Measurements from ENCODE around the gene TBRG4.
A peak's percentile ranks its signal among the peaks of the same experiment; 100 is the strongest.
"Not testable (repeated sequence)": the region's sequence is repeated elsewhere in the genome, so short reads cannot be mapped to it uniquely, and the experiment has no call there.

The TBRG4 gene

GRCh38 chr7:45111298-45112223 is at the start of gene TBRG4:
Gene TBRG4 (minus strand): TSS chr7:45111697. CDS start chr7:45109237, 2,460 bp downstream.
- peak; percentile 68 for DNase-seq (ENCODE audit: low read depth)

- no peak for DNase-seq (ENCODE audit: low read depth)
Observed at GRCh38 chr7:45161138-45161537, 49.6 kb upstream of the TBRG4 start.

DNA sequence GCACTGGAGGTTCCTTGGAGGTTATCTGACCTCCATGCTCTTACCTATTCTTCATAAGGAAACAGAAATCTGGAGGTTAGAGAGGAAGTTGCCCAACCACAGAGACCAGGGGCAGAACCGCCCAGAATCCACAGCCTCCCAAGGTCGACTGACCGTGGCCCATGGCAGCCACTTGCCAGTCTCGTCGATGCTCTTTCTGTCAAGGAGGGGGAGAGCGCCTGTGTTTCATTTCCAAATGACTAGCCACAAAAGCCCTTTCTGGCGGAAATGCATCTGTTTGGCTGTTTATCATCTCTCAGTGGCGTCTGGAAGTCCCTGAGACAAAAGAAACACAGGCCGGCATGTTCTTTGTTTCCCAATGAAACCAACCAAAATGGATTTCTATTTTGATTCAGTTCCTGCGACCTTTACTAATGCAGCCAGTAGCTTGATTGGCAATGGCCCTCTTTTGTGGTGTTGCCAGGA is 49.0 kb upstream of the TBRG4 start:
- DNase-seq (ENCODE audit: low read depth): no peak

- no peak for DNase-seq (ENCODE audit: low read depth)
Observed at GRCh38 chr7:45159296-45159695, 47.8 kb upstream of the TBRG4 start.

DNA sequence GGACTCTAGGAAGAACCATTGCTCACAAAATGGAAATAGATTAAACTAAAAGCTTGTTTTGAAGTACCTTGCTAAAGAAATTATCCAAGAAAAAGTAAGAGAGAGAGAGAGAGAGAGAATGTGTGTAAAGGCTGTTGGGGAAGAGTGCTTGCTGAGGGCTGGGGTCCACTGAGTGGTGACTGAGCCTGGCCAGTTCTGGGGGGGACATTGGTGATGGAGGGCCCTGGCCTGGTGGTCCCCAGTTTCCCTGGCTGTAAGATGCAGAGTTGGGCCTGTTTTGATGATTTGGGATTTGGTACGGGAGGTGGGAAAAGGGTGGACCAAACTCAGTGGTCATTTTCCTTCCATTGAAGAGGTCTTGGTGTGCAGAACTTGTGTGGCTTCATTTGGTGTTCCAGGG is 47.0 kb upstream of the TBRG4 start:
- no peak for DNase-seq (ENCODE audit: low read depth)

- no peak for DNase-seq (ENCODE audit: low read depth)
Observed at GRCh38 chr7:45157653-45158401, 46.3 kb upstream of the TBRG4 start, which contains the start of gene RAMP3. Gene RAMP3 (plus strand): TSS chr7:45157791. CDS start chr7:45157829, 38 bp downstream.

GRCh38 chr7:45157286-45157652 is 45.8 kb upstream of the TBRG4 start:
- DNase-seq (ENCODE audit: low read depth): no peak

- no peak for DNase-seq (ENCODE audit: low read depth)
Observed at GRCh38 chr7:45156516-45157272, 45.2 kb upstream of the TBRG4 start.

DNA sequence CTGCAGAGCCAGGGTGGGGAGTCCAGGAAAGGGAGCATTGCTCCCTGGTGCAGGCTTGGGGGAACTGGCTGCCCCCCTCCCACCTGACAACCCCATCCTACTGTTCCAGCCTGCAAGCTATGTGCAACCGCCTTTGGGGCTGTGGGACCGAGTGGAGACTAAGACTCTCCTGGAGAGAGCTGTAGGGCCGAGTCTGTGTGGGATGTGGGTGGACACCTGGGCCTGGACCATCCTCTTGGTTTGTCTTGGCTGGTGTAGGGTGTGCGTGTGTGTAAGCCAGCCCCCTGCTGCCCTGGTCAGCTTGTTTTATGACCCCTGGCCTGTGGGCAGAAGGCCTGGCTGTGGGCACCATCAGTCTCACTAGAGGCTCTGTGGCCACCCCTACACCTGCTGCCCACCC is 44.4 kb upstream of the TBRG4 start:
- DNase-seq (ENCODE audit: low read depth): no peak

DNA sequence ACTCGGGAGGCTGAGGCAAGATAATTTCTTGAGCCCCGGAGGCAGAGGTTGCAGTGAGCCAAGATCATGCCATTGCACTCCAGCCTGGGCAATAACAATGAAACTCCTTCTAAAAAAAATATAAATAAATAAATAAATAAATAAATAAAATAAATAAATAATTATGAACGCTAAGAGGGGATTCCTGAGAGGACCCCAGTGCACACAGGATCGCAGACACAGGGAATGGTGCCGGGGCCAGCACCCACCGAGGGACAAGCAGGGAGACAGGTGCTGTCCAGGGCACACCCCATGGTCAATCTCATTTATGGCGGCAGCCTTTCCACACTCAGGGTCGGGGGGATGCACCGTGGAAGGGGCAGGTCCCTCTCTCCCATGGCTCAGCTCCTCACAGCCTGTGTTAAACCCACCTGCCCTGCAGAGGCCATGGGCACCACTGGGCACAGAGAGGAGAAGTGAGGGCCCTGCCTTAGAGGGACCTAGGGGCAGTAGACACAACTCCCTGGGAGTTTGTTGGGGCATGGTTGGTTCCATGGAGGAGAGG is 43.9 kb upstream of the TBRG4 start:
- no peak for DNase-seq (ENCODE audit: low read depth)

- not testable (repeated sequence) for DNase-seq (ENCODE audit: low read depth)
Observed at GRCh38 chr7:45153861-45154260, 42.4 kb upstream of the TBRG4 start.

DNA sequence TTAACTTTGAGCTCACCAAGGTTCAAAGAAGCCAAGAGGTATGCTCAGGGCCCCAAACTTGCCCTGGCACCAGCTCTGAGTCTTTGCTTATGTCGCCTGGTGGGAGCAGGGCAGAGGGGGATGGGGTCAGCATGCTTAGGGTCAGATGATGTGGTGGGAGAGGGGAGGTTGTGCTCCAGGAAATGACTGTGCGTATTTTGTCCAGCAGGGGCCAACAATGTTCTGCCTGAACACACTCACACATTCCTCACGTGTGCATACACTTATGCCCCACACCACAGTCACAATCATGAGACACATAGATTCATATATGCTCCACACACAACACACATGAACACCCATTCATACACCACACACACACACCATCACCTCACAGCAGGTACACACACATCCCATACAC is 41.7 kb upstream of the TBRG4 start:
- DNase-seq (ENCODE audit: low read depth): no peak

- DNase-seq (ENCODE audit: low read depth): no peak
Observed at GRCh38 chr7:45151967-45152366, 40.5 kb upstream of the TBRG4 start.

GRCh38 chr7:45151131-45151684 is 39.7 kb upstream of the TBRG4 start:
- no peak for DNase-seq (ENCODE audit: low read depth)

GRCh38 chr7:45150199-45150598 is 38.7 kb upstream of the TBRG4 start:
- DNase-seq (ENCODE audit: low read depth): no peak

- no peak for DNase-seq (ENCODE audit: low read depth)
Observed at GRCh38 chr7:45149606-45150005, 38.1 kb upstream of the TBRG4 start.

- no peak for DNase-seq (ENCODE audit: low read depth)
Observed at GRCh38 chr7:45148653-45148973, 37.1 kb upstream of the TBRG4 start.

DNA sequence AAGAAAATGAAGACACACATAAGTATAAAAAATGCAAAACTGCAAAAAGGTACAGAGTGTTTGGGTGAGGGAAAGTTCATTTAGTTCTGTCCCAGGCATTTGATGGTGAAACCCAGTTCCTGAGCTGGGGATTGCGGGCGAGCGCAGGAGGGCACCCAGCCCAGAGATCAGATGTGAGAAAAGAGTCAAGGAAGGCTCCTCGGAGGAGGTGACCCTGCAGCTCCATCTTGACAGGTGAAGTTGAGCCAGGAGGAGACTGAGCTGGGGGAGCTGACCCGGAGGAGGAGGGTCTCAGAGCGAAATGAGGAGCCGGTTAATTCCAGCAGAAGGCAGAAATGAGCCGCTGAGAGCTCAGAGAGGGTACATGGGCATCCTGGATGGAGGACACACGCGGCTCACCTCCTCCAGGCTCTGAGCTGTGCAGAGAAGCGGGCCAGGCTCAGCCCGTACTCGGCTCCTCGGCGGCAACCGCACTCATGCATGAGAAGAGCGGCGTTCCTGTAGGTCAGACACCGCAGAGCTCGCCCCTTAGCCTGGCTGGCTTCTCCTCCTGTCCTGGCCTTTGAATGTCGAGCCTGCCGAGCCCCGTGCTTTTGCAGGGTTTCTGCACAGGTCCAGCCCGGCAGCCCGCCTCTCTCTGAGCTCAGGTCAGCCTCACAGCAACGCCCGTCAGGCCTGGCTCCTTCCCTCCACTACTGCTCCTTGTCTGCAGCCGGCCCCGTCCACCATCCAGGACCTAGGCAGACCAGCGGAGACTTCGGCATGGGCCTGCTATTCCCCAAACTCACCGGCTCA is 36.6 kb upstream of the TBRG4 start:
- no peak for DNase-seq (ENCODE audit: low read depth)

GRCh38 chr7:45146531-45147379 is 35.3 kb upstream of the TBRG4 start:
- DNase-seq (ENCODE audit: low read depth): no peak

DNA sequence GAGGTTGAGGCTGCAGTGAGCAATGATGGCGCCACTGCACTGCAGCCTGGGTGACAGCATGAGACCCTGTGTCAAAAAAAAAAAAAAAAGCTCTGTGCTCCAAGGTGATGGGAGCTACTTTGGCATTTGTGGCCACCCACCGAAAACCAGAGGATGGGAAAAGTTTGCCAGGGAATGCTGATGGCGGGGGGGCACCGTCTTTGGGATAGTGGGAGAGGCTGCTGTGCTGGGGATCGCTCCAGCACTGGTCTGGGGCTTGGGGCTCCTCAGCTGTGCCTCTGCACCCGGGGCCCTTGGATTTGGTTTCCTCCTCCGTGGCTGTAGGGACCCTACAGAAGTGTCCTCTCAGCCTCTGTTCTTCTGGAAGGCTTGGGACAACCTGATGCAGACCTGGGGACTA is 34.4 kb upstream of the TBRG4 start:
- DNase-seq (ENCODE audit: low read depth): no peak
